GM19452 (cell line): ENCODE data around the gene ZBTB16.

Experiments used
- ATAC-seq: cut with Tn5 transposase; IDR thresholded peaks from one replicate; pipeline ENCODE4 v1.9.1; 2021; ENCODE audit not compliant: unreplicated experiment

Gene ZBTB16

DNA sequence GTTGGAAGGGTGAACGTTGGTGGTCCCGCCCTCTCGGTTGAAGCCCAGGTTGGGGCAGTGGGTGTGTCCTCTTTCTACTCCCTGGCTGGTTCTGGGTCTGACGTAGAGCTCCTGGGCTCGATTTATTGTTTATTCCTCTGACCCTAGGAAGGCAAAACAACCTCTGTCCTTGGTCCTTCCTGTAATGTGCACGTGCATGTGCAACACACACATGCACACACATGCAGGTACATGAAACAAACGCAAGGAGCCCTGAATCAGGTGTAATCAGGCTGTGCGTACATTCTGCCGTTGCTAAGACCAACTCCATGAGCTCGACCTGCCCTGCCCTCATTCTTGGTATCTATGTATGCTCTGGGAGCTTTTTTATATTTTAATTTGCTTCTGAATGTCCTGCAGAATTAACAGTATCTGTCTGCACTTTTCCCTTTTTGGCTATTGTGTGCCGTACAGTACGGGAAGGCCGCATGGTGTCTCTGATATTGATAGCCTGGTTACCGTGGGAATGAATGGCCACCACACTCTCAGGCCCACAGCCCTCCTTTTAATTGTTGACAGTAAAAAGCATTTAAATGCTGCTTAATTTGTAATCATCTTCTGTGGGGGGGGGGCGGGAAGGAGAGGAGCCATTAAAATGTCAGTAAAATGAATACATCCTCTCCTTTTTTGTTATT is 170.7 kb downstream of the ZBTB16 start:
- no peak for ATAC-seq

DNA sequence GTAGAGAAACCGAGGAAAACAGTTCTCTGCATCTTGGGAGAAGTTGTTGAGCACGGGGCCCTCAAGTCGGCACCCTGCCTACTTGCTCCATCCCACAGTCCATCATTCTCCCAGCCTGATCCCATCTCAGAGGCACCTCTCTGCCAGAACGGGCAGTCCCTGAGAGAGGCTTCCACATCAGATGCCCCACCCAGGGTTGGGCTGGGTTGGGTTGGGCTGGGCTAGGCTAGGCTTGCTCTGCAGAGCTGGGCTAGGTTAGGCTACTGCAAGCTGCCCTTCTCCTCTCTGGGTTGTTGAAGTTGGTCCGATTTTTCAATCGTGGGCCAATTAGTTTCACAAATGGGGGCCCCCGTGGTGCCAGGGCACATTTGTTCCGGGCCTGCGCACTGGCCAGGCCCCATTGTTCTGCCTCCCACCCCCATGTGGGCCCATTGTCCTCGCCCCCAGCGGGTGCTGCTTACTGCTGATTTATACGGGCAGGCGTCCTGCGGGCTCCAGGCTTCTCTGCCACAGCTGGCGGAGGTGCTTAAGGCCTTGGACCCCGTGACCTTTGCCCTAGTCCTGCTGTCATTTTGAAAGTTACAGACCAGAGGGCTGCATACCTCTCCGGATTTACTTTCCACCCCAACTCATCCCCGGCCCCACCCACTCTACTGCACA is 173.0 kb downstream of the ZBTB16 start:
- no peak for ATAC-seq

DNA sequence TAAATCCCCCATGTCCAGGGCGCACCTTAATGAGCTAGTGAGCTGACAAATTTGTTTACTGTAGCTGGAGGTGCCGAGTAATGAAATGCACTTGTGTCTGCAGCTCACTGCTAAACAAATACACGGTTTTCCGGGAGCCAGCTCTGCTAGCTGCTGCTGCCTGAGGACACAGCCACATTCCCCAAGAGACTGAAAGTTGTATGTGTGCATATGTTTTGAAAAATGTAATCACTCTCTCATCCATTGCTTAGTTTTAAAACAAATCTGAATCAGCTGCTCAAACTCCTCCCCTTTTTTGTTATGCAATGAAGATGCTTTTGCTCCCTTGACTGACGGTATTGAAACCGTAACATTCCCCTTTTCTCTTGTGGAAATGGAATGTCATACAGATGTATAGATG is 174.2 kb downstream of the ZBTB16 start:
- no peak for ATAC-seq

DNA sequence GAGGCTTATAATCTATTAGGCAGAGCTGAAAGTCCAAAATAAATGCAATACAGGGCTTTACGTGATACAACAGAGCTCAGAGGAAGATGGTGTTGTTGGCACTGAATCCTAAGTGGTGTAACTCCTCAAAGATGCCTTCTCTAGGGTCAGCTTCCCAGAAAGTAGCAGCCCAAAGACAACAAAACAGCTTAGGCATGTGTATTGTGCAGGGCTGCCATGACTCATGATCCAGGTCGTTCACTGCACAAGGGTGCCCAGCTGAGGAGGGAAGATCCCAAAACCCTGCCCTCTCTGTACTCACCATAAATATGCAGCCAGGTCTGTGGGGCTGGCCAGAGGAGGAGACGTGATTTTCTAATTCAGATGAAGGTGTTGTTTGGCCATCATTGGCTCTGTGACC is 177.3 kb downstream of the ZBTB16 start:
- no peak for ATAC-seq

DNA sequence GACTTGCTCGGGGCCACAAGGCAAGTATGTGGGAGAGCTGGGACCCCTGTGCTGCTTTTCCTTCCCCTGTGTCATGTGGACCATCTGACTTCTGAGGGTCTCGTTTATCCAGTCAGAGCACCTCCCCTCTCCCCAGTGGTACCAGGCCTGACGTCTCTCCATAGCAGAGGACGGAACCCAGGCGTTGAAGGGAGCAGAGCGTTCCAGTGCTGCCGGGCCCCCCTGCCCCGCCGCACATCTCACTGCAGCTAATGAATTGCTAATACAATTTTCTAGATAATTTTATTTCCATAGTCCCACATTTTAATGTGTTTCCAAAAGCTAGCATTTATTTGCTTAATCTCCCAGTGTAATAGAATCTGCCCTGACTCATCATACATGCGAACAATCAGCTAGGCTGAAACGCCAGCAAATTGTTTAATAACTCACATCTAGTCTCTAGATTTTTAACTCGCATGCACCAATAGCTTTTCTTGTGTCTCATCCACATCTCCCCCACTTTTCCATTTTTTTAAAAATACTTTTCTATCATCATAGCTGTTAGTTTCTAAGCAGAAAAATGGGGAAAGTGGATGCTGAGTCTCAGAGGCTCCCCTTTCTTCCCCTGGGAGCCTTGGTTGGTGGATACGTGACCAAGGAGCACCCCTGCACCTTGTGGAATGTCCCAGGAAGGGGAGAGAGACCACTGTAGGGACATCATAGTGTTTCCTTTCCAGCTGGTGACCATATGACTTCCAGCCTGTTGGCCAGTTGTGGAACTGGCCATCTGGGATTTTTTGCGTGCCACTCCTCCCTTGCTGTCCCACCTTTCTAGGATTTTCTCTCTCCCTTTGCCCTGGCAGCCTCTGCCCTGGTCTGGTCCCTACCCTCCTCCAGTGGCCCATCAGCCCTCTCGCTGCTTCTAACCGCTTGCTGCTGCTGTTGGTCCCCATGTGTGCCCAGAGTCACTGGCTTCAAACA is 178.1 kb downstream of the ZBTB16 start:
- no peak for ATAC-seq

DNA sequence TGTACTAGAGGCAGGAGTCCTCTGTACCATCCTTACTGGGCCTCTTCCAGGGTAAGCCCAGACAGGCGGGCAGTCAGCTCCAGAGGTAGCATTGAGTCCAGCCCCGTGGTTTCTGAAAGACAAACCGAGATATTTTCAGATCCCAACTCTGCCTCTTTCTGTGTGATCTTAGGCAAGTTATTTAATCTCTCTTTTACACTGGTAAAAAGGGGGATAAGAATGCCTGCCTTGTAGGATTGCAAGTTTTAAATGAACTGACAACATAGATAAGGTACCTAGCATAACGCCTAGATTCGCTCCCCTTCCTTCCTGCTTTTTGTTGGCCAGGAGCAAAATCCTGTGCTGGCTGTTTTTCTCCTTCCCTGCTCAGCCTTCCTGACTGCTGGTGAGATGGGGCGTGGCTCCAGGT is 180.2 kb downstream of the ZBTB16 start:
- ATAC-seq = no peak

DNA sequence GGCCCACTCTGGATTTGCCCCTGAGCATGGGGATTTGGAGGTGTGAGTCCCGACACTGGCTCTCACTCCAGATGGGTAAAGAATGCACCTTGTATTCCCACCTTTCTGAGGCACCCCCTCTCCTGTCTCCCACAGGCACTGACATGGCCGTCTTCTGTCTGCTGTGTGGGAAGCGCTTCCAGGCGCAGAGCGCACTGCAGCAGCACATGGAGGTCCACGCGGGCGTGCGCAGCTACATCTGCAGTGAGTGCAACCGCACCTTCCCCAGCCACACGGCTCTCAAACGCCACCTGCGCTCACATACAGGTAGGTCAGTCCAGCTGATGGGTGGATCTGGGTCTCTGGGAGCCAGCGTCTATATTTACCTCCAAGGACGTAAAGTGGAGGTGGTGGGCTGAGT is 182.5 kb downstream of the ZBTB16 start:
- ATAC-seq = no peak

DNA sequence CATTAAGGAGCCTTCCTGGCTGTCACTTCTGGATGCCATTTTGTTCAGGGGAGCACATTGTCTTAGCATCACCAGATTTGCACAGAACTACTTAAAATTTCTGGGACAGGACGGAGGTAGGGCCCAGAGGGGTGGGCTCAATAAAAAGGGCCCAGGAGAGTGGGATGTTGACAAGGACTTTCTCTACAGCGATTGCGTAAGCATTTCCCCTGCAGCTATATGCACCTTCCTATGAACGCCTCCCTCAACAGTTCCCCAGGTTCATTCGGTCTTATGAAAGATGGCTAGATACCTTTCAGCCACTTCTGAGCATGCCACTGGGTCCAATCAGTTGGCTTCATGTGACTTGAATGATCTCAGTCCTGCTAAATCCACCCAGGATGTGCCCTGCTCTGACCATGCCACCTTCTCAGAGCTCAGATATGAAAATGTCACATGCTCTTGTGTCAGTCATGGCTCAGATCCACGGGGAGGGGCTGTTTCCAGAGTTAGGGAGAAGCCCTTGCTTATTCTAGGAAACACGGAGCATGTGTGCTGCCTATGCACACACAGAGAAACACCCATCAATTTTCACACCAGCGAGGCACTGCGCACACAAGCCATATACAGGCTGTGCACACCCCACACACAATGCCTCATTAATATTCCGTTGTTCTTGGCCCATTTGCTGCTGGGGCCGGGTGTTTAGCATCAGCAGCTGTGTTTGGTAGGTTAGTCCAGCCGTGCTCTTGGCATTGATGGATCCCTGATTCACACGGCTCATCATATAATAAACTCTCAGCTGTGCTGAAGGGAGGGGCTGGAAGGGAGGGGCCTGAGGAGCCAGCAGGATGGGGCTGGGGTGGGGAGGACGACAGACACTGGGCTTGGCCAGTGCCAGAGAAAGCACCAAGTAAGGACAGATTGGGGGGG is 184.2 kb downstream of the ZBTB16 start:
- no peak for ATAC-seq

DNA sequence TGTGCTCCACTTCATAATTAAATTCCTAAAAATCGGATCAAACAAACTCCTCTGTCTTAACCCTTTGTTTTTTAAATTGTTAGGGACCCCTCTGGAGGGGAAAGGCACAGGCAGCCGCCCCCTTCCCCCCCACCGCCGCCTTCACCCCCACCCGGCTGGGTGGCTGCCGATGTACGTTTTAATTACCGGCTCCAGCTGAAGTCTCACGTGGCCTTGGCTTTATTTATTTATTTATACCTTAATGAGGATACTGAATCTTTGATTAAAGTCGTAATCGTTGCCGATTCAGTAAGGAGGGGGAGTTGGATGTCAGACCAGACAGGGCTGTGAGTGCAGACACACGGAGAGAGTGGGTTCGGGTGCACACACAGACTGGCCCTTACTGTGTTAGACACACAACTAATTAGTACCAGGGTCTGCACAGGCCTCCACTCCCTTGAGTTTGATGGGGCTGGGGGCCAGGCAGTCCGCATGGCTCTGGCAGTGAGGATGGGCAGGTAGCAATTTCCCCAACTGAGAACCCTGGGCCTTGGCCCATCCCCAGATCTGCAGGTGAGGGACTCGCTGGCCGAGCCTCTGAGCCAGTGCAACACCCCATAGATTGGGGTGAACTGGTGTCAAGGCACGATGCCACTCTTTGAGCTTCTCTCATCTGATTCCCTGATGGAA is 185.3 kb downstream of the ZBTB16 start:
- ATAC-seq = no peak

DNA sequence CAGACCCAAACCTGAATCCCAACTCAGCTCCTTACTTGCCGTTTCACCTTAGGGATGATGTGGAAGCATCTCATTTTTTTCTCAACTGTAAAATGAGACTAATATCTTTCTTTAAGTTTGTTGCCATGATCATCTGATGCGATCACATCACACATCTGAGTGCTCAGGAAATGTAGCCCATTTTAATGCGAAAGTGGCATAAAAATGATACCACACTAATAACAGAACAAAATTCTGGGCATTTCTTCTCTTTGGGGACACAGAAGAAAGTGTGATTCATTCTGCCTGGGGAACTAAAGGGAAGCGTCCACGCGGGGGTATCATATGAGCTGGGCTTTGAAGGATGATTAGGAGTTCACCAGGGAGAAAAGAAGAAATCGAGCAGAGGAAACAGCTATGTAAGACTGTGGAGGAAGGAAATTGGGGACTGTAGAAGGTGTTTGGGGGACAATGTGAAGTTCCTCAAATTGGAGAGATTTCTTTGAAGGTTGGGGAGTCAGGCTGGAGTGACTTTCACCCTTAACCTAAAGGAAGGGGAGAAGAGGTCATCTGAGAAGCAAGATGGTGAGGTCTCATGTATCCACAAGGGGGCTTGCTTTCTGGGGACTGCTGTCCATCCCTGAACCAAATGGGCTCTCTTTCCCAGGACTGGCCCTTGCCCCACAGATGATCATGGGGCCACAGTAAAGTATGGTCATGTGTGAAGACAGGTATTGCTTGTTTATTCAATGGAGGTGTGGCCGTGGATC is 187.0 kb downstream of the ZBTB16 start:
- no peak for ATAC-seq

DNA sequence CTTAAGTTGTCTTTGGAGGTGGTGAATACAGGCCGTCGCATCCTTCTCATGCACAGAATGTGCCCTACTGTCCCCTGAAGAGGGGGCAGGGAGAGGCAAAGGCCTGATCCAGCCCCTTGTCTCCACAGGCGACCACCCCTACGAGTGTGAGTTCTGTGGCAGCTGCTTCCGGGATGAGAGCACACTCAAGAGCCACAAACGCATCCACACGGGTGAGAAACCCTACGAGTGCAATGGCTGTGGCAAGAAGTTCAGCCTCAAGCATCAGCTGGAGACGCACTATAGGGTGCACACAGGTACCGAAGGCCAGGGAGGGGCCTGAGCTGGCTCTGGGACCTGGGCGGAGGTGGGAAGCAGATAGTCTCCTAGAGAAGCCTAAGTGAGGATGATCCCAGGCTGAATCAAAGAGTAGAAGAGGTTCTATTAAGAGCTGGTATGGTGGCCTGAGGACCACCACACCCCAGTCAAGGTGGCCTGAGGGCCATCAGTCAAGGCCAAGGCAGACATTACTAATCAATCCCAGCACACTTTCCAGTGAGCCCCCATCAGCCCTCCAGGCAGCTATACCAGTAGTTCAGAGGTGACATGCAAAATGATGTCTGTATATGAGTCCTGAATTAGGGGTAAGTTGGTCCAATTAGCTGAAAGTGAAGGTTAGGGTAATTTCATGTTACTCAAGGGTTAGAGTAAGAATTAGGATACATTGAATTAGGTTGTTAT is 187.7 kb downstream of the ZBTB16 start:
- no peak for ATAC-seq

DNA sequence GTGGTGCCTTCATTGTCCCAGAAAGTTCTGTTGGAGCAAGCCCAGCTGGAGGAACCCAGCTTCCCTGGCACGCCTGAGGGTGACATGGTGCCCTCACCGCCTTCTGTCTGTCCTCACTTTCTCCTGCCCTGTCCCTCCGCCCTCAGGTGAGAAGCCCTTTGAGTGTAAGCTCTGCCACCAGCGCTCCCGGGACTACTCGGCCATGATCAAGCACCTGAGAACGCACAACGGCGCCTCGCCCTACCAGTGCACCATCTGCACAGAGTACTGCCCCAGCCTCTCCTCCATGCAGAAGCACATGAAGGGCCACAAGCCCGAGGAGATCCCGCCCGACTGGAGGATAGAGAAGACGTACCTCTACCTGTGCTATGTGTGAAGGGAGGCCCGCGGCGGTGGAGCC is 190.7 kb downstream of the ZBTB16 start:
- ATAC-seq = no peak

DNA sequence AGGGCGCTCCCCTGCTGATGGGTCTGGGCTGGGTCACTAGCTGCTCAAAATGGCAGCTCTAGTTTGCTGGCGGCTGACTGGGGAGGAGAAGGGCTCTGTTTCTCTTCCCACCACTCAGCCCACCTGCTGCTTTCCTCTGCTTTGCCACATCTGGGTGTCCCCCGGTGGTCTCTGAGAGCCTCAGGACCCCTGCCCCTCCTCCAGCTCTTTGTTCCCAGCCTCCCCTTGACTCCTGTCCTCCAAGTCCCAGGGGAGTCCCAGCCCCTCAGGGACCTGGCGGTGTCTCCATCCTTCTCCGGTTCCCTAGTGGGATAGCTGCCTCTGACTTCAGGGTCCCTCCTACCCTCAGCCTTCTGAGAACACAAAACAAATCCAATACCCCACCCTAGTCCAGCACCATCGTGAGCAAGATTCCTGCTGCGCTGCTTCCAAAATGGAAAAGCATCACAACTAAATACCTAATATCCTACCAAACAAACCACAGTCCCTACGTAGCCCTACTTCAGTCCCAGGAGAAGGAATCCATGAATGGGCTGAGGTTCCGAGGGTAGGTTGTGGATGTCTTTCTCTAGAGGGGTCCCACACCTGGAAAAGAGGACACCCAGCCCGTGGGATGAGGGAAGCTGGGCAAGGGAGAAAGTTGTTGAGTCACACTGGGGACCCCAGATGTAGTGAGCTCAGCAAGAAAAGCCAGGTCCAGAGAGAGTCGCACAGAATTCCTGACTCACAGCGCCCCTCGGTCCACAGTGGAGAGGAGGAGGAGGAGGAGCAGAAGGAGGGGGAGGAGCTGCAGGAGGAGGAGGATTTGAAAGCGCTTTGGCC is 191.7 kb downstream of the ZBTB16 start:
- no peak for ATAC-seq

DNA sequence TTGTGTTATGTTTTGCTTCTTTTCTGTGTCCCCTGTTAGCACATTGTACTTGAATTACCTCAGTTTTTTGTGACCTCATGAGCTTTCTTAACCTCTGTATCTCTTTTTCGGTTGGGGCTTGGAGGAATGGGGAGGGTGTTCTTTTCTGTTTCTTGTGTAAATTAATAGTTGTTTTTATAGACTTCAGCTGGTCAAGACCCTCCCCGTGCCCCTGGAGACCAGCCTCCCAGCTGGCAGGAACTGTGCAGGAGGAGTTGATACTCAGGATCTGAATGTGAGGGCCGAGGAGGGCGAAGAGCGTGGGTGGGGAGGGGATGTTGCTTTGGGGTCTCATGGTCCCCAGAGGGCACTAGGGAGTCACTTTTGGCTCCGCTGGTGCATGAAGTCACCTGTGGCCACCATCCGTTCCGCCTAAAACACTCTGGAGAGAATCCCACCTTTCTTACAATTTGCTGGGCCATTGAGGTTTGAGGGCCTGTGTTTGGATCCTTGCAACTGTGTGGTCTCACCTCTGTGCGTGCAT is 192.4 kb downstream of the ZBTB16 start:
- ATAC-seq = no peak

DNA sequence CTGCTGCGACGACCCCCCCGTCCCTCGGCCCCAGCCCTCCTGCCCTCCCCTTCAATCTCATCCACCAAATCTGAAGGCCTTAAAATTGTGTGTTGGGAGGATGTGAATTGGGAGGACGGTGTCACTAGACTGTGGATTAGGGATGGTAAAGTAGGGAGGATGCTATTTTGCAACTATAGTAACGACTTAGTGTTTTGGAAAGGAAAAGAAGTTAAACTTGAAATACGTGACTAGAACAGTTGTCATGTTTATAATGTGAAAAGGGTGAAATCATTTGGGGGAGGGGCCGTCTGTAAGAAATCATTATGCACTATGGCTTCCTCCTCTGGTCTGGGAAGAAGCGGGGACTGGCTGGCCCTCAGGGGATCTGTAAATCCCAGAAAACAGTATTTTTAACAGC is 193.3 kb downstream of the ZBTB16 start:
- ATAC-seq = no peak

DNA sequence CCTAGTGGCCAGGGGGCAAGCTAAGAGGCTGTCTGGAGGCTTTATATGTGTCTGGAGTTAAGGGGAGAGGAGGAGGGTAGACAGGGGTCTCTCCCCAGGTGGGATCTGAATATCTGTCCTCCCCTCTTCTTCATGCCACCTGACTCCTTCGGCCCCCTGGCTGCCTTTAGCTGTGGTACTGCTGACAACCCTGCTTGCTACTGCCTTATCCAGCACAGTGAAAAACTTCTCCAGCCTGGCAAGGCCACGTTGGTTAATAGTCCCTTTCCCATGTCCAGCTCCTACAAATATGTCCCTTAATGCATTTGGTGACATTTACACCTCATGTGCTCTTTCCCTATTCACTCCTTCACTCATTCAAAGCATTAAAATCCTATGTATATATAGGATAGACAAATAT is 194.3 kb downstream of the ZBTB16 start:
- no peak for ATAC-seq

DNA sequence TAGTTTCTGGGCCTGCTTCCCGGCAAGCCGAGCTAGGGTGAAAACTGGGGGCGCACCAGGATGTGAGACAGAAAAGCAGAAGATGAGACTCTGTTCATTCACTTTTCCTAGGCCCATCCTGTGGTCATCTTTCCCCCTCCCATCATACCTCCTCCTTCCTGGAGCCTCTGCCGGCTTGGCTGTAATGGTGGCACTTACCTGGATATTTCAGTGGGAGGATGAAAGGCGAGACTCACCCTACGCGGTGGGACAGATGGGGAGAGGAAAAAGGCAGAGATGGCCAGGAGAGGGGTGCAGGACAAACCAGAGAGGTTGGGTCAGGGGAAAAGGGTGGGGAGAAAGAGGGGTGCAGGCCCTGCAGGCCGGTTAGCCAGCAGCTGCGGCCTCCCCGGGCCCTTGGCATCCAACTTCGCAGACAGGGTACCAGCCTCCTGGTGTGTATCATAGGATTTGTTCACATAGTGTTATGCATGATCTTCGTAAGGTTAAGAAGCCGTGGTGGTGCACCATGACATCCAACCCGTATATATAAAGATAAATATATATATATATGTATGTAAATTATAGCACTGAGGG is 195.1 kb downstream of the ZBTB16 start:
- no peak for ATAC-seq
